ENCODE measurements around the gene MTCL1. TPM values are rescaled to one million over a fixed set of nuclear protein-coding genes. Genes with fewer than 3 reads are reported as not detected.

MTCL1 gene
- total and polyA plus RNA-seq, 2 of the 8 experiments (the other 6 are each of a cell fraction or from before 2014, with no cell fraction given) = 16.6 to 60.8 TPM

DNA sequence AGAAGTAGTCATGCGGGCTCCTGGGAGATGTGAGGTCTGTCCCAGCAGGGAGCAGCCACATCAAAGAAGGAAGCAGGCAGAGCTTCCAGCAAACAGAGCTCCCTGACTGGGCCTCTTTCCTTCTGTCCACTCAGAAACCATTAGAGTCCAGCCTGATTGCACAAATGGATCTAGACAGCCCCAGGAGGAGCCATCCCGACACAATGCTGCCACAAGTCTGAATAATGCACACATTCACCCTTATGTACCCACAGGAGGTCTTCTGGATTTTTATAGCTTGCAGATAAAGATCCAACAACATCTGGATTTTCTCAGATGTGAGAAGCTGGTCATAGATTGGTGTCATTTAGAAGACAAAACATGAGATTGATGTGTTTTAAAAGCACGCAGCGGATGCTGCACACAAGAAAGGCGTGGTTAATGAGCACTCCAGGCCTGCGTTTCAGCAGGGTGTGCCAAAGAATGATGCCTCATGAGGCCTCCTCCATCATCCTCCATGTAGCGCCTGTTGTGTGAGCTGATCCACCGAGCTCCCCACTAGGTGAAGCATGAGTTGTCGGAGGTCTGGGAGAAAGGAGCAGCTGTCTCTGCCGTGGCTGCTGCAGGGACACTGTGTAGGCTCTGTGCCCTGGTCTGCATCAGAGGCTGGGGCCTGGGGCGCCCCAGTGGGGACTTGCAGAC, 60.6 kb downstream of the MTCL1 start:
- Histone ChIP-seq H3K14ac (ENCODE audit: insufficient read length) (no peak overlapping the region), H3K4me1 (replicated peaks in 1 of 4; ENCODE audit: control insufficient read depth in 3 of 4, insufficient read depth in 4 of 4, low read length in 3 of 4) (peaks cover 0 to 6% (median 0%) of the 10 kb centered on the region in 4 experiments; a peak in 1 of 7 replicates), H3K23ac (ENCODE audit: insufficient read length) (no peak overlapping the region), H3K23me2 (ENCODE audit: low read depth, low read length) (no peaks in the 10 kb centered on the region), H3K4ac (replicated peaks; ENCODE audit: insufficient read length, low read depth, low read length) (no peak overlapping the region), H2BK120ac (replicated peaks; ENCODE audit: low read depth, low read length) (no peak overlapping the region), H3K36me3 (ENCODE audit: control insufficient read depth in 2 of 4, insufficient read depth in 4 of 4, low read length in 3 of 4) (peaks cover 0 to 10% (median 8%) of the 10 kb centered on the region in 4 experiments; a peak in 5 of 8 replicates), H2AK5ac (ENCODE audit: low read depth, low read length) (no peak overlapping the region), H2BK20ac (ENCODE audit: low read length) (no peak overlapping the region), H3K18ac (ENCODE audit: extremely low read depth, low read length) (no peak overlapping the region), H2AFZ (ENCODE audit: low read length) (no peak overlapping the region), H3K79me2 (ENCODE audit: control insufficient read depth in 1 of 2, insufficient read depth in 2 of 2, low read length in 2 of 2) (no peaks in the 10 kb centered on the region; a peak in 1 of 4 replicates), H3K9me3 (ENCODE audit: insufficient read depth in 2 of 2, low read depth in 1 of 2, low read length in 1 of 2) (peaks cover 0 to 5% of the 10 kb centered on the region in 2 experiments; a peak in 1 of 4 replicates), H2BK15ac (ENCODE audit: low read length) (no peak overlapping the region), H3K79me1 (ENCODE audit: low read depth, low read length) (no peaks in the 10 kb centered on the region), H3K27me3 (replicated peaks in 1 of 4; ENCODE audit: control insufficient read depth in 3 of 4, extremely low read depth in 1 of 4, insufficient read depth in 3 of 4, low read length in 3 of 4) (no peaks in the 10 kb centered on the region), H2BK12ac (ENCODE audit: low read depth, low read length) (no peak overlapping the region), H4K5ac (ENCODE audit: insufficient read length, low read depth, low read length) (no peak overlapping the region), H3K9ac (replicated peaks in 1 of 4; ENCODE audit: extremely low read depth in 1 of 4, low read depth in 3 of 4, low read length in 3 of 4) (no peak overlapping the region), H4K8ac (ENCODE audit: extremely low read depth, insufficient read depth, low read length) (no peak overlapping the region), H3K27ac (ENCODE audit: low read depth, low read length) (no peak overlapping the region), H4K91ac (replicated peaks; ENCODE audit: insufficient read length, low read length) (no peak overlapping the region), H2BK5ac (ENCODE audit: low read depth, low read length) (no peak overlapping the region), H3K4me3 (ENCODE audit: extremely low read depth in 1 of 4, insufficient read depth in 2 of 4, low read depth in 3 of 4, low read length in 4 of 4) (no peak overlapping the region), H3K4me2 (ENCODE audit: insufficient read depth in 1 of 2, low read depth in 2 of 2, low read length in 2 of 2) (no peak overlapping the region), H3K56ac (replicated peaks; ENCODE audit: insufficient read length, low read depth, low read length) (no peak overlapping the region), H4K20me1 (replicated peaks in 1 of 2; ENCODE audit: control insufficient read depth in 1 of 2, insufficient read depth in 2 of 2, low read length in 2 of 2) (peaks cover 0 to 3% of the 10 kb centered on the region in 2 experiments)
- CTCF ChIA-PET (ENCODE audit: partially characterized antibody) = interaction anchor here (0.8 to 1.6 kb wide), 11 partner anchors 9 to 222 kb away, joined by 3 to 6 read pairs (median 4); no protein-coding TSS in a partner anchor
- DNase-seq (ENCODE audit: low read depth in 1 of 2, low spot score in 2 of 2) (no peak), FAIRE-seq (no peak)
- TF ChIP-seq TBP (IDR thresholded peaks at IDR 0.05; ENCODE audit: low read depth, low read length) (no peak), YY1 (IDR thresholded peaks at IDR 0.05; ENCODE audit: low read depth, low read length) (no peak)
- 92% methylated on average over 11 of the region's 11 CpGs; no CpG with 5 or more reads in 1 of the 2 experiments for WGBS, 2 experiments (ENCODE audit: extremely low coverage in 1 of 2, insufficient coverage in 1 of 2, insufficient read length in 1 of 2, insufficient replicate concordance in 2 of 2, low coverage in 1 of 2, low lambda C conversion rate in 2 of 2, missing lambda C conversion rate in 1 of 2)
- POLR2A ChIA-PET (ENCODE audit: partially characterized antibody) = interaction anchor here (1.3 kb wide), 1 partner anchor 12 kb away, joined by 5 read pairs; no protein-coding TSS in a partner anchor
